HCT116 (cell line): ENCODE measurements around the gene CSNK1D. TPM values are rescaled to one million over a fixed set of nuclear protein-coding genes. Genes with fewer than 3 reads are reported as not detected.

Experiments used
- ATAC-seq: fragments of 200-7000 bp; cut with Tn5 transposase; 2 replicates; pipeline ENCODE4 v1.9.1; 2020; ENCODE audit warnings: mild to moderate bottlenecking, moderate library complexity
- BruUV-seq: library from RNA; stranded (reverse); fragments of 400-500 nt; replicated peaks from 2 replicates; lab custom pipeline; 2021; lab: Mats Ljungman, UMichigan
- CTCF ChIA-PET: fragments of 300-600 bp; sonication (Branson Sonifier 250); formaldehyde crosslinking; loops from one replicate; lab custom pipeline; 2021; ENCODE audit warnings: antibody characterized with exemption; lab: Charles Lee
- POLR2A ChIA-PET: fragments of 300-600, 350-600 bp; sonication (Branson Sonifier 250); formaldehyde crosslinking; loops from one replicate; lab custom pipeline; 2021; ENCODE audit warnings: antibody characterized with exemption; lab: Charles Lee
- RAD21 ChIA-PET, 2 experiments: fragments of 300-600 bp; sonication (Branson Sonifier 250); formaldehyde crosslinking; loops; one replicate each; lab custom pipeline; 2023; ENCODE audit warnings: low total read pairs in 2 of 2; ENCODE audit not compliant: uncharacterized antibody in 2 of 2, unreplicated experiment in 2 of 2, low non-redundant PET in 1 of 2; lab: Charles Lee
- DNase-seq: peaks from one replicate; pipeline ENCODE4 v3.0.0-alpha.2; 2010; ENCODE audit warnings: low read depth, low spot score
- H2AFZ ChIP-seq: fragments of 200-600 bp; shearing (Covaris generic), sonication (generic); 2 replicates; pipeline ENCODE4 v1.6.1; 2017; ENCODE audit warnings: low read depth, mixed run types, mixed read lengths, antibody characterized with exemption, low read length; ENCODE audit not compliant: poor library complexity, severe bottlenecking
- H3K27ac ChIP-seq: 2 replicates; pipeline ENCODE4 v1.5.1; 2012; ENCODE audit warnings: low read depth, low read length
- H3K27me3 ChIP-seq: fragments of 200-600 bp; sonication (generic); 2 replicates; pipeline ENCODE4 v1.6.1; 2016; ENCODE audit warnings: mixed run types, low read length, mixed read lengths; ENCODE audit not compliant: insufficient read depth
- H3K36me3 ChIP-seq, 2 experiments: fragments of 200-500 bp in 1 of 2; fragments of 200-600 bp in 1 of 2; sonication (Bioruptor generic) in 1 of 2; sonication (generic) in 1 of 2; 2 replicates each; pipeline versions ENCODE4 v1.5.1 to v1.6.1; 2014 to 2016; ENCODE audit warnings: low read length in 2 of 2, inconsistent platforms in 1 of 2, mixed read lengths in 1 of 2, mixed run types in 1 of 2; ENCODE audit not compliant: insufficient read depth in 2 of 2, control insufficient read depth in 1 of 2
- H3K4me1 ChIP-seq, 2 experiments: fragments of 200-600 bp in 1 of 2; sonication (generic) in 1 of 2; 2 replicates each; pipeline versions ENCODE4 v1.5.1 to v1.6.1; 2012 to 2017; ENCODE audit warnings: low read length in 2 of 2, inconsistent platforms in 1 of 2, mild to moderate bottlenecking in 1 of 2, mixed read lengths in 1 of 2, mixed run types in 1 of 2, moderate library complexity in 1 of 2; ENCODE audit not compliant: insufficient read depth in 2 of 2, control insufficient read depth in 1 of 2
- H3K4me2 ChIP-seq: fragments of 200-600 bp; sonication (generic); 2 replicates; pipeline ENCODE4 v1.6.1; 2017; ENCODE audit warnings: mixed run types, low read length, mixed read lengths
- H3K4me3 ChIP-seq, 2 experiments: fragments of 200-600 bp in 1 of 2; sonication (generic) in 1 of 2; replicated peaks in 1 of 2; 2 replicates each; pipeline ENCODE4 v1.5.1; 2011 to 2016; ENCODE audit warnings: low read length in 2 of 2, control low read depth in 1 of 2, low read depth in 1 of 2, mild to moderate bottlenecking in 1 of 2, mixed read lengths in 1 of 2, mixed run types in 1 of 2
- H3K79me2 ChIP-seq: fragments of 200-600 bp; sonication (generic); 2 replicates; pipeline ENCODE4 v1.6.1; 2017; ENCODE audit warnings: mild to moderate bottlenecking, mixed run types, low read length, moderate library complexity, mixed read lengths; ENCODE audit not compliant: insufficient read depth
- H3K9ac ChIP-seq: fragments of 200-600 bp; sonication (generic); 2 replicates; pipeline ENCODE4 v1.6.1; 2016; ENCODE audit warnings: low read length, mixed read lengths
- H3K9me2 ChIP-seq: fragments of 200-600 bp; sonication (generic), shearing (Covaris generic); 2 replicates; pipeline ENCODE4 v1.6.1; 2017; ENCODE audit warnings: mixed run types, mild to moderate bottlenecking, moderate library complexity; ENCODE audit not compliant: insufficient read depth
- H3K9me3 ChIP-seq, 2 experiments: fragments of 200-500 bp in 1 of 2; fragments of 200-600 bp in 1 of 2; sonication (Bioruptor generic) in 1 of 2; sonication (generic) in 1 of 2; 2 replicates each; pipeline ENCODE4 v1.6.1; 2014 to 2017; ENCODE audit warnings: low read length in 2 of 2, mixed read lengths in 2 of 2, inconsistent platforms in 1 of 2, low read depth in 1 of 2, mild to moderate bottlenecking in 1 of 2, mixed run types in 1 of 2, moderate library complexity in 1 of 2; ENCODE audit not compliant: control insufficient read depth in 1 of 2, insufficient read depth in 1 of 2
- H4K20me1 ChIP-seq: fragments of 200-600 bp; sonication (generic), shearing (Covaris generic); 2 replicates; pipeline ENCODE4 v1.6.1; 2017; ENCODE audit warnings: mixed run types, mild to moderate bottlenecking, moderate library complexity; ENCODE audit not compliant: insufficient read depth
- CEBPB ChIP-seq: IDR thresholded peaks from 2 replicates; pipeline ENCODE4 v1.6.1; 2012; ENCODE audit warnings: low read depth
- RAD21 ChIP-seq: IDR thresholded peaks from 2 replicates; pipeline ENCODE4 v1.6.1; 2012; ENCODE audit warnings: low read depth, mild to moderate bottlenecking
- TCF7L2 ChIP-seq: IDR thresholded peaks from 2 replicates; pipeline ENCODE4 v1.7.0; 2011; ENCODE audit warnings: borderline replicate concordance, inconsistent platforms; ENCODE audit not compliant: insufficient read depth, insufficient read length; ENCODE audit errors: extremely low read depth
- ZNF274 ChIP-seq: fragments of 200-500 bp; sonication (Bioruptor generic); IDR thresholded peaks from 2 replicates; pipeline ENCODE4 v1.6.1; 2014; ENCODE audit warnings: mild to moderate bottlenecking, low read depth, low read length, inconsistent platforms
- intact Hi-C: fragments of 100-400 bp; cut with micrococcal nuclease; formaldehyde crosslinking; loops from 2 replicates; pipeline ENCODE4 v1.10.0; 2022
- total RNA-seq: library from RNA; stranded (reverse); gene quantifications from one replicate; pipeline ENCODE4 v1.2.1, GENCODE V29; 2021; ENCODE audit not compliant: unreplicated experiment
- TF ChIP-seq, protein P1 (sequence below), 3 experiments: fragments of 200-600 bp in 1 of 3; sonication (generic) in 1 of 3; IDR thresholded peaks in 2 of 3; conservative IDR thresholded peaks in 1 of 3; 2 replicates each; pipeline ENCODE4 v1.5.1; 2012 to 2017; ENCODE audit warnings: low read depth in 2 of 3, low read length in 2 of 3, antibody characterized with exemption in 1 of 3, borderline replicate concordance in 1 of 3, control low read depth in 1 of 3, mild to moderate bottlenecking in 1 of 3, mixed read lengths in 1 of 3, mixed run types in 1 of 3, moderate library complexity in 1 of 3; ENCODE audit not compliant: insufficient read depth in 1 of 3

Gene CSNK1D
- total RNA-seq, 1 experiment from 2014 or later, result 176 TPM

- no peak for TF ChIP-seq CEBPB
- TF ChIP-seq RAD21, result peak; percentile 94
- peak; percentile 80 for TF ChIP-seq TCF7L2
- TF ChIP-seq ZNF274, result no peak
- TF ChIP-seq, protein P1, sequence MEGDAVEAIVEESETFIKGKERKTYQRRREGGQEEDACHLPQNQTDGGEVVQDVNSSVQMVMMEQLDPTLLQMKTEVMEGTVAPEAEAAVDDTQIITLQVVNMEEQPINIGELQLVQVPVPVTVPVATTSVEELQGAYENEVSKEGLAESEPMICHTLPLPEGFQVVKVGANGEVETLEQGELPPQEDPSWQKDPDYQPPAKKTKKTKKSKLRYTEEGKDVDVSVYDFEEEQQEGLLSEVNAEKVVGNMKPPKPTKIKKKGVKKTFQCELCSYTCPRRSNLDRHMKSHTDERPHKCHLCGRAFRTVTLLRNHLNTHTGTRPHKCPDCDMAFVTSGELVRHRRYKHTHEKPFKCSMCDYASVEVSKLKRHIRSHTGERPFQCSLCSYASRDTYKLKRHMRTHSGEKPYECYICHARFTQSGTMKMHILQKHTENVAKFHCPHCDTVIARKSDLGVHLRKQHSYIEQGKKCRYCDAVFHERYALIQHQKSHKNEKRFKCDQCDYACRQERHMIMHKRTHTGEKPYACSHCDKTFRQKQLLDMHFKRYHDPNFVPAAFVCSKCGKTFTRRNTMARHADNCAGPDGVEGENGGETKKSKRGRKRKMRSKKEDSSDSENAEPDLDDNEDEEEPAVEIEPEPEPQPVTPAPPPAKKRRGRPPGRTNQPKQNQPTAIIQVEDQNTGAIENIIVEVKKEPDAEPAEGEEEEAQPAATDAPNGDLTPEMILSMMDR (IDR thresholded peaks at IDR 0.05 in 2 of 3, conservative IDR thresholded peaks at IDR 0.05 in 1 of 3; ENCODE audit: borderline replicate concordance in 1 of 3, insufficient read depth in 1 of 3, low read depth in 2 of 3, low read length in 2 of 3), result peak in 2 of 3 experiments; percentile 94 to 97
- no peak overlapping the region for H3K4me2 ChIP-seq
- H3K9me2 ChIP-seq, result no peaks in the 10 kb centered on the region
- RAD21 ChIA-PET, result no interaction called here
- H3K4me3 ChIP-seq, result no peak overlapping the region
- no peaks in the 10 kb centered on the region for H3K27me3 ChIP-seq
- H3K79me2 ChIP-seq, result no peaks in the 10 kb centered on the region
- H2AFZ ChIP-seq, result no peak overlapping the region
- intact Hi-C loops, result loop anchor here (1.0 kb wide), 1 partner anchor 77 kb away; no protein-coding TSS in a partner anchor
- peaks cover 0 to 15% of the 10 kb centered on the region in 2 experiments; a peak in 2 of 4 replicates for H3K4me1 ChIP-seq
- CTCF ChIA-PET, result interaction anchor here (1.0 kb wide), 1 partner anchor 12 kb away, joined by 3 read pairs; the partner anchor contains the start of gene SECTM1
- no peak for DNase-seq
- peak; percentile 80 for ATAC-seq
- H3K27ac ChIP-seq, result no peak overlapping the region
- no TSS peak for BruUV-seq
- peaks cover 0 to 21% of the 10 kb centered on the region in 2 experiments; a peak in 1 of 4 replicates for H3K9me3 ChIP-seq
- no peaks in the 10 kb centered on the region for H3K36me3 ChIP-seq
- no peak overlapping the region for H3K9ac ChIP-seq
- POLR2A ChIA-PET, result no interaction called here
- no peaks in the 10 kb centered on the region for H4K20me1 ChIP-seq
Observed at GRCh38 chr17:82320956-82321927, 47.7 kb upstream of the CSNK1D start.
